Spleen (tissue), 7 donors: ENCODE data around the gene MBOAT2.
"Not testable (repeated sequence)": the region's sequence is repeated elsewhere in the genome, so short reads cannot be mapped to it uniquely, and the experiment has no call there.

Experiments
- POLR2A ChIP-seq, 3 donors: fragments of 450-650 bp; IDR thresholded peaks; one replicate each; pipeline ENCODE4 v1.5.1; 2017; ENCODE audit warnings: antibody characterized with exemption in 3 of 3, mild to moderate bottlenecking in 1 of 3
- TF ChIP-seq, protein P1 (sequence below), 11 experiments: fragments of 200-600 bp in 7 of 11; fragments of 450-650 bp in 4 of 11; sonication (generic) in 4 of 11; IDR thresholded peaks in 8 of 11; conservative IDR thresholded peaks in 3 of 11; 1 replicate in 7 of 11; 2 replicates in 4 of 11; pipeline versions ENCODE4 v1.4.0 to v1.8.0; 2016 to 2021; ENCODE audit warnings: antibody characterized with exemption in 11 of 11, inconsistent platforms in 4 of 11, mild to moderate bottlenecking in 1 of 11
- donor health status: DM: no; HTN: no; CAD: no; lungs with moderate emphysema.
- donor health status: DM: no; HTN: no; CAD: no.
- donor health status: DM: no; HTN: no; CAD: no.

DNA sequence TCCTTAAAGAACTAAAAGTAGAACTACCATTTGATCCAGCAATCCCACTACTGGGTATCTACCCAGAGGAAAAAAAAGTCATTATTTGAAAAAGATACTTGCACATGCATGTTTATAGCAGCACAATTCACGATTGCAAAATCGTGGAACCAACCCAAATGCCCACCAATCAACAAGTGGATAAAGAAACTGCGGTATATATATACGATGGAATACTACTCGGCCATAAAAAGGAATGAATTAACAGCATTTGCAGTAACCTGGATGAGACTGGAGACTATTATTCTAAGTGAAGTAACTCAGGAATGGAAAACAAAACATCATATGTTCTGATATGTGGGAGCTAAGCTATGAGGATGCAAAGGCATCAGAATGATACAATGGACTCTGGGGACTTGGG lies 89.7 kb downstream of the MBOAT2 start:
- not testable (repeated sequence) for TF ChIP-seq POLR2A (IDR thresholded peaks at IDR 0.05)
- TF ChIP-seq, protein P1, sequence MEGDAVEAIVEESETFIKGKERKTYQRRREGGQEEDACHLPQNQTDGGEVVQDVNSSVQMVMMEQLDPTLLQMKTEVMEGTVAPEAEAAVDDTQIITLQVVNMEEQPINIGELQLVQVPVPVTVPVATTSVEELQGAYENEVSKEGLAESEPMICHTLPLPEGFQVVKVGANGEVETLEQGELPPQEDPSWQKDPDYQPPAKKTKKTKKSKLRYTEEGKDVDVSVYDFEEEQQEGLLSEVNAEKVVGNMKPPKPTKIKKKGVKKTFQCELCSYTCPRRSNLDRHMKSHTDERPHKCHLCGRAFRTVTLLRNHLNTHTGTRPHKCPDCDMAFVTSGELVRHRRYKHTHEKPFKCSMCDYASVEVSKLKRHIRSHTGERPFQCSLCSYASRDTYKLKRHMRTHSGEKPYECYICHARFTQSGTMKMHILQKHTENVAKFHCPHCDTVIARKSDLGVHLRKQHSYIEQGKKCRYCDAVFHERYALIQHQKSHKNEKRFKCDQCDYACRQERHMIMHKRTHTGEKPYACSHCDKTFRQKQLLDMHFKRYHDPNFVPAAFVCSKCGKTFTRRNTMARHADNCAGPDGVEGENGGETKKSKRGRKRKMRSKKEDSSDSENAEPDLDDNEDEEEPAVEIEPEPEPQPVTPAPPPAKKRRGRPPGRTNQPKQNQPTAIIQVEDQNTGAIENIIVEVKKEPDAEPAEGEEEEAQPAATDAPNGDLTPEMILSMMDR (IDR thresholded peaks at IDR 0.05 in 8 of 11, conservative IDR thresholded peaks at IDR 0.05 in 3 of 11): not testable (repeated sequence)
